GM10266 (cell line): ENCODE results near the gene CEACAM4.

Source experiments
- DNase-seq: peaks from one replicate; pipeline ENCODE4 v3.0.0; 2012; ENCODE audit errors: extremely low spot score
- TF ChIP-seq, protein P1 (sequence below): IDR thresholded peaks from 2 replicates; pipeline ENCODE4 v1.5.1; 2012; ENCODE audit warnings: mild to moderate bottlenecking, low read depth; ENCODE audit not compliant: control insufficient read depth, insufficient read depth; ENCODE audit errors: missing control alignments

The CEACAM4 gene

DNA sequence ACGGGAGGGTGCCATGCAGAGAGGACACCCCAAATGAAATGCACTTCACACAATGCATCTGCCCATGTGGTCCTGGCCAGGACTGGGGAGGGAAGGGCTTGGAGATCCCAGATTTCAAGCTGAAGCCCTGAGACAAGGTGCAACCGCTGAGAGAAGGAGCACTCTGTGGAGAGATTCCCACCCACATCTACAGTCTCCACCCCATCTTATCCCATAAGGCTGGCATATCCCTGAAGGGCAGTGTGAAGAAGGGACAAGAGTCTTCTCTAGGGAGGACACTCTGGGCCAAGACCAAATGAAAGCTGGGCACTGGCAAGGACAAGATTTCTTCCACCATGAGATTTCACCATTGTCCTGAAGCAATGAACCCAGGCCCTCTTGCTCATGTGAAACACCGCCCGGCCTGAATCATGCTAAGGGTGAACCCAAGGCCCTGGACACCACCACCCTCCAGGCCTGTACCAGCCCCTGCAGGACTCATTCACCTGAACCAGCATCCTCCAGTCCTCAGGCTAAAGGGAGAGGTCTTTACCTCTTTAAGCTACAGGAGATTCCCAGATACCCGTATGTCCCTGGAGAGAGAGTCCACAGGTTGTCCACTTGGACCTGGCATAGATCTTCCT is 20.5 kb downstream of the CEACAM4 start:
- TF ChIP-seq, protein P1, sequence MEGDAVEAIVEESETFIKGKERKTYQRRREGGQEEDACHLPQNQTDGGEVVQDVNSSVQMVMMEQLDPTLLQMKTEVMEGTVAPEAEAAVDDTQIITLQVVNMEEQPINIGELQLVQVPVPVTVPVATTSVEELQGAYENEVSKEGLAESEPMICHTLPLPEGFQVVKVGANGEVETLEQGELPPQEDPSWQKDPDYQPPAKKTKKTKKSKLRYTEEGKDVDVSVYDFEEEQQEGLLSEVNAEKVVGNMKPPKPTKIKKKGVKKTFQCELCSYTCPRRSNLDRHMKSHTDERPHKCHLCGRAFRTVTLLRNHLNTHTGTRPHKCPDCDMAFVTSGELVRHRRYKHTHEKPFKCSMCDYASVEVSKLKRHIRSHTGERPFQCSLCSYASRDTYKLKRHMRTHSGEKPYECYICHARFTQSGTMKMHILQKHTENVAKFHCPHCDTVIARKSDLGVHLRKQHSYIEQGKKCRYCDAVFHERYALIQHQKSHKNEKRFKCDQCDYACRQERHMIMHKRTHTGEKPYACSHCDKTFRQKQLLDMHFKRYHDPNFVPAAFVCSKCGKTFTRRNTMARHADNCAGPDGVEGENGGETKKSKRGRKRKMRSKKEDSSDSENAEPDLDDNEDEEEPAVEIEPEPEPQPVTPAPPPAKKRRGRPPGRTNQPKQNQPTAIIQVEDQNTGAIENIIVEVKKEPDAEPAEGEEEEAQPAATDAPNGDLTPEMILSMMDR = no peak
- DNase-seq = no peak

GRCh38 chr19:41604831-41605230 is 22.0 kb downstream of the CEACAM4 start:
- TF ChIP-seq, protein P1 = no peak
- no peak for DNase-seq

- TF ChIP-seq, protein P1 = no peak
- DNase-seq = no peak
Measured at GRCh38 chr19:41601771-41602170, 25.1 kb downstream of the CEACAM4 start.

GRCh38 chr19:41599175-41599966 is 27.5 kb downstream of the CEACAM4 start:
- TF ChIP-seq, protein P1 = no peak
- DNase-seq = no peak

DNA sequence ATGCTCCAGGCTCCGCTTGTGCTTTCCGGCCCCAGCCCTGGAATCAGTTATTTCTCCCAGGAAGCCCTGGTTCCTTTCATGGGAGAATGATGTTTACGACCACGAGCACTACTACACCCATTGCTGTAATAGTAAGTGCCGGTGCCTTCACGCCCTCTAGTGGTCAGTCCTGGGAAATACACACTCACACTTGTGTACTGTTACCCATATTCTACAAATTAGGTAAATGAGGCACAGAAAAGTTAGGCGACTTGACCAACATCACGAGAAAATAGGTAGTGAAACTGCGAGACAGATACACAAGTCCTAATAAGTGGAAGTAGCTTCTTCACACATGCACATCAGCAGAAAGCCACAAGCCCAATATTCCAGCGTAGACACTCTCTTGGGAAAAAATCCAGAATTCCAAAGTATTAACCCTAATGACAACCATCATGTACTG is 29.3 kb downstream of the CEACAM4 start:
- peak; percentile 84 for DNase-seq
- TF ChIP-seq, protein P1 = peak; percentile 96

DNA sequence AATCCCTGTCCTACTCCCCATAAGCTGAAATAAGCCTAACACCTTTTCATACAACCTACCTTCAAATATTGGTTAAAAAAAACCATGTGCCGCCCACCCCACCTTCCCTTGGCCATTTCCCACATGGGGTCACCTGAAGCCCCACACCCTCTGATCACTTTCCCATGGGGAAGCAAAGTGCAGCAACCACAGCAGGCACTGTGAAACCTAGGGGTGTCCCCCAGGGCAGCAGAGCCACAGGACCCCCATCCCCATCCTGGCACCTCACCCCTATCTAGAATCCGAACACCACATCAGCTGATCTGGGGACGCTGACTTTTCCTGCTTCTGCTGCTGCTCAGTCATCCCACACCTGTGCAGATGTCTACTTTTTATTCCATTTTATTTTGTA is 31.0 kb downstream of the CEACAM4 start:
- DNase-seq = no peak
- TF ChIP-seq, protein P1 = no peak
